ENCODE measurements around the gene GJA5.
"Not testable (repeated sequence)": the region's sequence is repeated elsewhere in the genome, so short reads cannot be mapped to it uniquely, and the experiment has no call there.

Gene GJA5

DNA sequence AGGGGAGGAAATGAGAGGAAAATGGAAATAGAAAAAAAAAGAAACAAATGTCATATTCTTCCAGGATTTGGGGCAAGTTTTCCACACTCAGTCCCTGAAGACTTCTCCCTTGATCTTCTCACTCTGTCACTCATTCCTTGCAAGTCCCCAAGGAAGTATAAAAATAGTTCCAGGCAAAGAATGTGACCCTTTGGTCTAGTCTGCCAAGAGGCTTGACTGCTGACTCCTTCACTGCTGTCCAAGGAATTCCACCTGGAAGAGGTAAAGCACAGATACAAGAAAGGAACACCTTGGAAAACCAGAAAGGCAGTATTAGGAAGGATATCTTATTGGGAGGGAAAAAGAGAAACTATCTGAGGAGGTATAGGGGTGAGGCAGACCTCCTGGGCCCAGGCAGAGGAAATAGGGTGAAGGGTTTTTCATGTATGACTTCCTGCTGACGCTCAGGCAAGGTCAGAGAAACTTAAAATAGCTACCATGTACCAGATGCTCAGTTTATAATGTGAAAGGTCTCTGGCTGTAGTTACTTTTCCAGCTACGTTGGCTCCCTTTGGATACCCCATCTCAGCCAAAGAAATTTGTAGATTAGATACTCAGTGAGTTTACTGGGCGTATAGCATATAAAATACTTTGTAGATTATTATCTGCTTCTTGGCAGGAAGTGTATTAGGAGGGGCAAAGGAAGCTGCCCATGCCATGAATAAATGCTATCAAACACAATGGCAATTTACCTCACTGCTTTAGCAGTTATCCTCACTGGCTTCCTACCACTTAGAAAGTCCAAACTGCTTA, 2.0 kb upstream of the GJA5 start:
- no peak for DNase-seq

DNA sequence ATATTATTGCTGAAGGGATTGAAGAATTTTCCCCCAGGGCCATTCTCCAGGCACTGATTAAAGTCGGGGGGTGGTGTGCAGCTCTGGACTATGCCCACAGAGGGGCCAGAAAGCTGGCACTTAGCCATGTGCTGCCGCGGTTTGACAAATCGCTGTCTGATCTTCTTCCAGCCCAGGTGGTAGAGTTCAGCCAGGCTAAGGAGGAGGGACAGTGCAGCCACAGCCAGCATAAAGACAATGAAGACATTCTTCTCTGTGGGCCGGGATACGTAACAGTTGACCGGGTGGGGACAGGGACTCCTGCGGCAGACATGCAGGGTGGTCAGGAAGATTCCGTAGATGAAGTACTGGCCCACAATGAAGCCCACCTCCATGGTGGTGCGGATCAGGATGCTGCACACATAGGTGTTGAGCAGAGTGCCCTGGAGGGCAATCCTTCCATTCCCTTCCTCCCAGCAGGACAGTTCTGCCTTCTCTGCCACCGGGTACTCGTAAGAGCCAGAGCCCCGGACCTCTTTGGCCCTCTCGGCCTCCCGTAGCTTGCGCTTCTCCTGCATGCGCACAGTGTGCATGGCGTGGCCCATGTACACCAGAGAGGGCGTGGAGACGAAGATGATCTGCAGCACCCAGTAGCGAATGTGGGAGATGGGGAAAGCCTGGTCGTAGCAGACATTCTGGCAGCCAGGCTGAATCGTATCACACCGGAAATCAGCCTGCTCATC, 1.9 kb downstream of the GJA5 start:
- no peak for DNase-seq

DNA sequence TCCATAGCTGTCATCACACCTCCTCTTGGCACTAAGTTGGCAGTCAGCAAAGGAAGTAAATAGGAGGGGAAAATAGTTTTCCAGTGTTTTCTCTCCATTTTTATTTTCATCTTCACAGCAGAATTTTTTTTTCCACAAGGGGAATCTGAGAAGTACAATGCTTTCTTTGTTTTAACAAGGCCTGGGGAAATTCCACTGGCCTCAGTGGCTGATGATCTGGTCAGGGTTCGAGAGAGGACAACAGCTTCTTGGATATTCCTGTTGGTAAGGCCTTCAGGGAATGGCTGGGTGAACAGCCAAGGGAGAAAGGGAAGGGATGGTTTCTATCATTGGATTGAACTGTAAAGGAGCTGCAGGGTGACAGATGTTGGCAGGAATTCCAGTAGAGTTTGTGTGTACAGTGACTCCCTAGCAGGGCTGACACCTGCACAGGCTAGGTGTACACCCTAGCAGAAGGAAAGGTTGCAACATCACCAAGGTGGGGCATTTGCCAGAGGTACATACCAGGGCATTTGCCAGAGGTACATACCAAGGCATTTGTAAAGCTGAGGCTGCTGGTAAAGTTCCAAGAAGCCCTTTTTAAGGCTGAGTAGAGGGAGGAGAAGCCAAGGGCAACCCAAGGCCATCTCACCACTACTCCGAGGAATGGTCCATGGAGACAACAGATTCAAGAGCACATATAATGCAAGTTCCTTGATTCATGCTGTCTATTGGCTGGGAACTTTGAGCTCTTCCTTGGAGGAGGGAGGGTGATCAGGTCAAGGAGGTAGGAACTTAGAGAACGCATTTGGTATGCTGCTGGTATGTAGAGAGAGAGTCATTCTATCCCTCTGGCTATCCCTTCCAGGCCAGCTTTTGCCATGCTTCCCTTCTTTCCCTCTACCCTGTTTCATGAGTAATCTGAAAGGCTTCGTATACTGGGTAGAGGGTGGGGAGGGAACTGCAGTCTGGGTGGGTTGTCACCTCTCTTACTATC, 3.1 kb downstream of the GJA5 start:
- no peak for DNase-seq

DNA sequence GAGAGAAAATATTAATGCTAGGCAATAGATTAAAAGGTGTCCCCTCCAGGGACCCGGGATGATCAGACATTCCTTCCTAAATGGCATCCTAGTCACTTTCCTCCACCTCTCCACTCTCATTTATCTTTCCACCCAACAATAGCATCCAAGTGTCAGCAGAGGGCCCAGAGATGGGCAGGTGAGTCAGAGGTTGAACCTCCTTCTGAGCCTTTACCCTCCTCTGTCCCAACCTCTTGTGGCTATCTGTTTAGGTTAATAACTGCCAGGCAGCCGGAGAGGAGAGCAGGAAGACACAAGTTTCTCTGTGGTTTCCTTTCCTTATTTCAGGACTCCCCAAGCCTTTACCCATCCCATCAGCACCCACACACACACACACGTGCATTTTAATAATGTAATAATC, 4.1 kb downstream of the GJA5 start:
- DNase-seq: no peak

DNA sequence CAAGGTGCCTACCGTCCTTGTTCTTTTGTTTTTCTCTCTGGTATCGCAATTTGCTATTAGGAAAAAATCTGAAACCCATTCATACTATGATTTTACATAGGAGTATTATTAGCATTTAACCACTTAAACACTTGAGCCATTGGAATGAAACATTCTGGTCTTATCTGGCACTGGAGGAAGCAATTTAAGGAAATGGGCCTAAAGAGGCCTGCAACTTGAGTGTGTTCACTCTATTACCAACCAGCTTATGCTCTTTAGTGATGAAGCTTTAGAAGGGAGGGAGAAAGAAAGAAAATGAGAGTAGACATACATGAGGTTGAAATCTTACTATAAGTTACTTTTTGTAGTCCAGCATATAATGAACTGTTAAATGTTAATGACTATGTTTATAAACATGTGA, 5.7 kb downstream of the GJA5 start:
- no peak for DNase-seq

DNA sequence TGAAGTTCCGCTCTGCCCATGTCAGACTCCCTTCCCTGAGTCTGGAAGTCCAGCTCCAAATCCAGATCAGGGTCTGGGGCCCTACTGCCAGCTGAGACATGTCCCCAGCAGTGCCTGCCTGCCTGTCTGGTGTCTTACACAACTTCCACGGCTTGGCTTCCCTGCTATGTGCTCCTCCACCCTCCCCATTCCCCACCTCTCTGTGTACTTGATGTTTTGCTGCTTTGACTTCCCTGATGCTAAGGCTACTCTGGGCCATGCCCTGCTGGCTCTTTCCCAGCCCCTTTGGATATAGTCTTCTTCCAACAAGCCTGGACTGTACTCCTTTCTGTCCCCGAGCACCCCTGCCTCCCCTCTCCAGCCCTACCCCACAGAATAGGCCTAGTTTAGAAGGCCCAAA, 7.3 kb downstream of the GJA5 start:
- no peak for DNase-seq

DNA sequence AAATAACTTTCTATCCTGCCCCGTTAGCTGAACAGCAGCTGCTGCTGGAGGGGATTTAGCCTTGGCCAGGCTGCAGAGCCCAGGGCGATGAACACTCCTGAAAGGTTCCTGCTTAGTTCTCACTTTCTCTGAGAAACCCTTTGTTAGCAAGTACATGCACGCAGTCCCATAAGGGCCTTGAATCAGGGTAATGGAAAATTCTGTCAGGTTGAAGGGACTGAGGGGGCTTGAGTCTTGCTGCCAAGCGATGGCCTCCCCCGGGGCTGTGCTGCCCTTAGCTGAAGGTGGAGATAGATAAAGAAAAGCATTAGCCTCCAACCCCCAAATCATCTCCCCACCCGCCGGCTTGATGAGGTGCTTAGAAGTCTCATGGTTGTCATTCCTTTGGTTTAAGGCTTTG, 7.9 kb downstream of the GJA5 start:
- DNase-seq: no peak

DNA sequence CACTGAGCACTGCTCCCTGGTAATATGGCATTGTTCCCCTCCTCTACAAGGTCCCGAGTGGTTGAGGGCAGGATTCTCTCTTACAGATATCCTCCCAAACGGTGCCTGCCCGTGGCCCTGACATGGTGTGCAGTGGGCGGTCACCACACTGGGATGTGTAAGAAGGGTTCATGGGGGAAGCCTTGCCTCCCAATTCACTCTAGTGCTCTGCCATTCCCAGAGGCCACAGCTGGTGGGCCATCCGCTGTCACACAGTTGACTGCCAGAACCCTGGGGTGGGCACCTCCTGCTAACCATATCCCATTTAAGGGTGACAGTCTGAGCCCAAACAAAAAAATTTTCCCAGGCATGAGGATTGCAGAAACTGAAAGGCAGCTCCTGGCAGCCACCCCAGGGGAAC, 9.1 kb downstream of the GJA5 start:
- DNase-seq: no peak

DNA sequence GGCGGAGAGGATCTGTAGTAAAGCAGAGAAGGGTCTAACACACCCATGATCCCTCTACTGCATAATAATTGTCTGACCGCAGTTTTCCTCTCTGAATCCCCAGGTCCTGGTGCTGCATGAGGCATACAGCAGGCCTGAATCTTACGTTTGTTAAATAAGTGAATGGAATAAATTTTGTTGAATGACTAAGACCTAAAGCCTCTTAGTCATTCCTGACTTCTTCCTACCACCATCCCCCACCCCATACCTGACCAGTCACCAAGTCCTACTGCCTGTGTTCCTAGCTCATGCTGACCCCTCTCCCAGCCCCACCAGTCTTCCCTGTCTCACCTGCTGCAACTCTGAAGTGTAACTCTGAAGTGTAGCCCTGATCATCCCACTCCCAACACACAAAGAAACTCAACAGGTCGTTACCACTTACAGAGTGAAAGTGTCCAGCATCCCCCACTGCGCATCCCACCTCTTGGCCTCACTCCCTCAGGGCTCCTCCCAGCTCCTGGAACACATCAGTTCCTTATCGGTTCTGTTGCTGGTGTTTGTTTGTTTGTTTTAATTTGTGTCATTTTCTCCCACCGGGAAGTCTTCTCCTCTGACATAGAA, 9.7 kb downstream of the GJA5 start:
- no peak for DNase-seq

DNA sequence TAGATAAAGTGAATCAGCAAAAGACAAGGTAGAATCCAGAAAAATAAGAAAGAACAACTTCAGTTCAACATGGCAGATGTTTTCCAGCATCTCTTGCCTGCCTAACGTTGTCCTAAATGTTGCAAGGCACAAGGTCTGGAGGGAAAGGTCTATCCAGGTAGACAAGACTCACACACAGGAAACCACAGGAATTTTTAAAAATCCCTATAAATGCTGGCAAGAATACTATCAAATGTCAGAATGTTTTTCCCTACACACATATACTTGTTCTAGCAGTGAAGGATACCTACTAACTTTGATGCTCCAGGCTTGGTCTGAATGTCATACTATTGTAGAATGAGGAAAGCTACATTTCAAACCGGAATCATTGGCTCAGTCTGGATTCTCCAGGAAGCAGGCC, 10.6 kb downstream of the GJA5 start:
- no peak for DNase-seq

DNA sequence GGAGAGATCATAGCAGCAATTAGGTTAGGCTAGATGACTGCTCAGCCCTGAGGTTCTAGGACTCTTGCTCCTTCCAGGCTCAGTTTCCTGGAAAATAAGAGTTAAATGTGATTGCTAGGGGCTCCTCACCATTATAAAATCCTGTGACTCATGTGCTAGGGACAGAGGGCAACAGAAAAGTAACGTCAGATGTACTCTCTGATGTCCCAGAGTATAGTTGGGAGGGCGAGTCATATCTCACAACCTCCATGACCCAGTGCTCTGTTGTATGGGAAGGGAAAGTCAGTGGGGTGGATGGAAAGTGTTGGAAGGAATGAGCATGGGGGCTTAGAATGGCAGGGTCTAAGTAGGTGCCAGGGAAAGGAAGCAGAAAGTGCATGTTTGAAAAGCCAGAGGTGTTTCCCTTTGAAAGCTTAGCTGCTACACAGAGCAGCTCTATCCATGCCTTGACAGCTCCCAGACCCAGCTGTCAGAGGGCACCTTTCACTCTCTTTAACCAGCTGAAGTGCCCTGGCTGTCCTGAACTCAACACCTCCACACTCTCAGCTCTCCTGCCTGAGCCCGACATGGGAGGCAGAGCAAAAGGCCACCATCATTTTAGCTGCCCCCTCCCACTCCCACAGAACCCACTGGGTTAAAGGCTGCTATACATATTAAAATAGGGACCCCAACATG, 11.6 kb downstream of the GJA5 start:
- DNase-seq: no peak

DNA sequence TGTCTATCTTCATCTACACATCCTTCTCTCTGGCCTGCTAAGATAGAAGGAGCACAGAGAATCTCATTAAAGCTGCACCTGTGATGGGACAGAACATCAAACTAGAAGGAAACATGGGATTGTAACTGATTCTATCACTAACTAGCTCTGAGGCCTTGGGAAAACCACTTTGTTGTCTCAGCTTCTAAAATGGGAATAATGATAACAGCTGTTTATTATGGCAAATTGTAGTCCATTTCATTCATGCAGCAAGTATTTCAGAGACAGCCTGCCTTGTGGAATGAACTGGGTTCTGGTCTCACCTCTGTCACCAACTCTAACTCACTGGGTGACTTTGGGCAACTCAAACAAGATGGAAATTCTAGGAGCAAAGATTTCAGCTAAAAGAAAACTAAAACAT, 12.4 kb downstream of the GJA5 start:
- DNase-seq: no peak

DNA sequence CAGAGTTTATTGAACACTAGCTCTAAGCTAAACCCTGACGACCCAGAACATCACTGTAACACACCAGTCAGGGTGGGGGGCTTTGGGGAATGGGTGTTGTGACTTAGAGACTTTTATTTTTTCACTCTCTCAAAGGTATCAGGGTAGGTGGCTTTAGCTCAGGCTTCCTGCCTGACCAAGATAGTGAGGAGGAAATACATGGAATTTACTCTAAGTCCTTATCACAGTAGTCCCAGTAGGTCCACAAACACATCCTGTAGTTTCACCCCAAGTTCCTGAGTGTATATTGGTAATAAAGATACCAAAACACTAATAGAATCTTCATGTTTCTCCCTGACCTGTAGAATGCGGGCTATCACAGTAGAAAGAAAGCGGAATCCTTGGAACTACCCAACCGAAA, 15.1 kb downstream of the GJA5 start:
- no peak for DNase-seq

DNA sequence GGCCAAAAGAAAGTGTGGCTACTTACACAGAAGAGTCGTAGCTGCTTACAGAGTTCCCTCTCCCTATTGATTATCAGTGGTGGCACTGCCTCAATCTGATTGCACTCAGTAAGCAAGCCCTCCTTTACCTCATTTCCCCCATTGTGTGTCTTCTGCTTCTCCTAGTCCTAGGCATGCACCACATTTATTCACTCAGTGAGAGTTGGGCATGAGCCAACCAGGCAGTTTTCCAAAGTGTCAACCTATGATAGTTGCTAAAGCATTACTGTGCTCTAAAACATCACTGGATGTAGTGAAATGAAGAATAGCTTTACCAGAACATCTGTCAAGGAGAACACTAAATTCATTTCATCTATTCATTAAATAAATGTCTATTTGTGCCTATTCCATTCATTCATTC, 19.3 kb downstream of the GJA5 start:
- DNase-seq: no peak

DNA sequence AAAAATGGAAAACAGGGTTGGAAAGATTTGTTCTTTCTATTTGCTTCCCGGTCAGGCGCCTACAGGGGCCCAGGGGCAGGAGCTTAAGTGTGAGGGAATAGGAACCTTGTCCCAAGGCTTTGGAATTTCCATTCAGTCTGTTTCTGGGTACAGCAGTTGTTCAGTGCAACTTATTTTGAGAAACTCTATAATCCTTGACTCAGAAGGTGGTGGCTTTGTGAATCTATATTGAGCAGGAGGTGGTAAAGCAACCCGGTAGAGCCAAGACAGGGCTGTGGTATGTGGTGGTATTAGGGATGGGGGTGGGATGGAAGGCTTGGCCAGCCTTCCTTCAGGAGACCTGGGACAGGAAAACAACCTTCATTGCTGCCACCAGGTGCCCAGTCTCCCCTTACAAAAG, 20.0 kb downstream of the GJA5 start:
- no peak for DNase-seq

DNA sequence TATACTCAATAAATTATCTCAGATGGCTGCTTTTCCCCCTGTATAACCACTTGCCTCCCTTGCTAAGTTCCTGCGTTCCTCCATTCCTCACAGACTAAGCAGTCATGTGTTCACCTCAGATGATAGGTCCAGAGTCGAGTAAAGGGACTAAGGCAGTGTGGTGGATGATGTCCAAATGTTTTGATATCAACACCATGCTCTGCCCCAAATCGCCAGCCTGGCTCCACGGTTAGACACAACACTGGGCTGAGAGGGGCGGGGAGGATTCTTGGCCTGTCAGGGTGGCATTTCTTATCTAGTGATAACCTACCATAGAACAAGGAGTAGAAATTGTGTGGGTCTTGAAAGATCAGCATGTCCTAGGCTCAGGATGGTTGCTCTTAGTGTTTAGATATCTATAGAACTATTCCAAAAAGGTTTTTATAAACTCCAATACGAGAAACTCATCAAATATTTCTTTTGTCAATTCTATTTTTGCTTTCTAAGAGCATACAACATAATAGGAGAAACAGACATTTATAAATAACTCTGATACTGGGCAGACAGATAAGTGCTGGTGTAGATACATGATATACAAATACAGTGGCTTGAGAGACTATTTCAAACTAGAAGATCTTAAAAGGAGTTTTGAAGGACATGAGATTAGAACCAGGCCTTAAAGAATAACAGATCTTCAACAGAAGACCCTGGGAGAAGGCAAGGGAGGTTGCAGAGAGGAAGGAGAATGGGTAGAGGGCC, 21.5 kb downstream of the GJA5 start:
- no peak for DNase-seq

DNA sequence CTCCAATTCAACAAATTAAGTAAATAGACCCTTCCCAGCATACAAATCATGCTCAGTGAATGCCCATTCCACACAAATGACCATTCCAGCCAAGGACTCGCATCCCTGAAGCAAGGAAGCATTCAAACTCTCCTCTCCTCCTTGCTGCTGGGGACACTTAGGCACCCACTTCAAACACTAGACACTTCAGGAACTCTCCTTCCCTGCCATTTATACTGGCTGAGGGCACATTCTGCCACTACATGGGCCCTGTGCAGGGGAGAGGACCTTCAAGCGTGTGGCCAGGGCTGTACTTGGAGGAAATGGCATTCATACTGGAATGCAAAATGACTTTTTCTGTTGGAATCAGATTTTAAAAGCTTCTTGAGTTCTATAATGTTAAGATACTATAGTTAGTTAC, 22.3 kb downstream of the GJA5 start:
- no peak for DNase-seq

DNA sequence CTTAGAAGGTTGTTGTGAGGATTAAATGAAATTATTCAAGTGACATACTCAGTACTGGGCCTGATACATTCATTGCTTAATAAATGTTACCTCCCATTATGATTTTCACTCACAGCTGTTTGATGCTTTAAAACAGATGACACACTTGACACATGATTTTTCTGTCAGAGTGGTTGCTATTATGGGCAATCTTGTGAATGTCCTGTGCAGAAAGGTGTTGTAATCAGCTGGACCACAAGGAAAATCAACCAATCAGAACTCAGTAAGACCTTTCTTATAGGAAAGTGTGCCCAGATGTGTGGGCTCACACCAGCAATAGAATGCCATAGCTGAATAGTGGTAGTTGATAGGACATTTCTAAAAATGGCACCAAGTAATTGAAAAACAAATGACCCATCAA, 23.5 kb downstream of the GJA5 start:
- no peak for DNase-seq

DNA sequence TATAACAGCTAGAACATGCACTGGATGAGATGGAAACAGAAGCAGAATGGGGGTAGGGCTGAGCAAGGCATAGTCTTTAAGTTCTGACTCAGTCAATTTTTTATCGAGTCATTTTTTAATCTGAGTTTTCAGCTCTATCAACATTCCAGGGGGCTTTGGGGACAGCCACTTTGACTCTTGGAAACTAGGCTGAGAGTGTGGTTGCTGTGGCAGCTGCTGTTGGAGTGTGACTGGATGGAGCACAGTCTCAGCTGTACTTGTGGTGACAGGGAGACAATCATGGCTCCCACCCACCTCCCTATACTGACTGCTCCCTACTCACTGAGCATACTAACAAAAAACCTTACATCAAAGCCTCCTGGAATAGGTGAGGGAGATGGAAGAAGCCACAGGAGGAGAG, 25.0 kb downstream of the GJA5 start:
- DNase-seq: no peak

DNA sequence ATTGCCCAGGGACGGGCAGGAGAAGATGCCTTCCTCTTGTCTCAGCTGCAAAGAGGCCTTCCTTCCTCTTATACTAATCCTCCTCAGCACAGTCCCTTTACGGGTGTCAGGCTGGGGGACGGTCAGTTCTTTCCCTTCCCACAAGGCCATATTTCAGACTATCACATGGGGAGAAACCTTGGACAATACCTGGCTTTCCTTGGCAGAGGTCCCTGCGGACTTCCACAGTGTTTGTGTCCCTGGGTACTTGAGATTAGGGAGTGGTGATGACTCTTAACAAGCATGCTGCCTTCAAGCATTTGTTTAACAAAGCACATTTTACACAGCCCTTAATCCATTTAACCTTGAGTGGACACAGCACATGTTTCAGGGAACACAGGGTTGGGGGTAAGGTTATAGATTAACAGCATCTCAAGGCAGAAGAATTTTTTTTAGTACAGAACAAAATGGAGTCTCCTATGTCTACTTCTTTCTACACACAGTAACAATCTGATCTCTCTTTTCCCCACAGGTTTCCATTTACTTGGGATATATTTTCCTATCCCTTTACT, 26.0 kb downstream of the GJA5 start:
- DNase-seq: not testable (repeated sequence)

DNA sequence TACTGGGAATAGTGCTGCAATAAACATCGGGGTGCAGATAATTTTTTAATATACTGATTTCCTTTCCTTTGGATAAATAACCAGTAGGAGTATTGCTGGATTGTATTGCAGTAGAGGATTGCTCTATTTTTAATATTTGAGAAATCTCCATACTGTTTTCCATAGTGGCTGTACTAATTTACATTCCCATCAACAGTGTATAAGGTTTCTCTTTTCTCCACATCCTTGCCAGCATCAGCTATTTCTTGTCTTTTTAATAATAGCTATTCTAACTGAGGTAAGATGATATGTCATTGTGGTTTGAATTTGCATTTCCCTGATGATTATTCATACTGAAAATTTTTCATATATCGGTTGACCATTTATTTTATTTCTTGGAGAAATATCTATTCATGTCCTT, 31.1 kb downstream of the GJA5 start:
- no peak for DNase-seq
